GM21529 (cell line): ENCODE results near the gene SLC6A19.

ENCODE experiments used
- ATAC-seq: cut with Tn5 transposase; IDR thresholded peaks from one replicate; pipeline ENCODE4 v1.9.1; 2021; ENCODE audit not compliant: unreplicated experiment

The SLC6A19 gene

GRCh38 chr5:1193591-1193985, 7.8 kb upstream of the SLC6A19 start:
- no peak for ATAC-seq

- no peak for ATAC-seq
Observed at GRCh38 chr5:1194378-1194777, 7.0 kb upstream of the SLC6A19 start.

- no peak for ATAC-seq
Observed at GRCh38 chr5:1195439-1195838, 6.0 kb upstream of the SLC6A19 start.

GRCh38 chr5:1195916-1196315, 5.5 kb upstream of the SLC6A19 start:
- no peak for ATAC-seq

GRCh38 chr5:1196562-1196961, 4.8 kb upstream of the SLC6A19 start:
- ATAC-seq = no peak

GRCh38 chr5:1197876-1198666, 3.3 kb upstream of the SLC6A19 start:
- ATAC-seq = no peak

- no peak for ATAC-seq
Observed at GRCh38 chr5:1199340-1199648, 2.1 kb upstream of the SLC6A19 start.

GRCh38 chr5:1199649-1200494, 1.5 kb upstream of the SLC6A19 start:
- no peak for ATAC-seq

GRCh38 chr5:1200495-1201326, 684 bp upstream of the SLC6A19 start:
- no peak for ATAC-seq

GRCh38 chr5:1202026-1202797, 817 bp downstream of the SLC6A19 start:
- ATAC-seq = no peak

- ATAC-seq = no peak
Observed at GRCh38 chr5:1202798-1203185, 1.4 kb downstream of the SLC6A19 start.

- no peak for ATAC-seq
Observed at GRCh38 chr5:1203311-1203967, 2.0 kb downstream of the SLC6A19 start.

- ATAC-seq = no peak
Observed at GRCh38 chr5:1203968-1204692, 2.7 kb downstream of the SLC6A19 start.

GRCh38 chr5:1204693-1205242, 3.4 kb downstream of the SLC6A19 start:
- no peak for ATAC-seq

GRCh38 chr5:1205255-1206180, 4.1 kb downstream of the SLC6A19 start:
- no peak for ATAC-seq

- no peak for ATAC-seq
Observed at GRCh38 chr5:1206521-1207412, 5.4 kb downstream of the SLC6A19 start.

GRCh38 chr5:1207555-1207954, 6.2 kb downstream of the SLC6A19 start:
- ATAC-seq = no peak
